NCI-H1105 treated with DMSO at 0.1 percent for 48 hours (cell line): ENCODE data around the gene SLC25A41.
A peak's percentile ranks its signal among the peaks of the same experiment; 100 is the strongest.

Experiments
- DNase-seq: peaks from one replicate; lab custom pipeline; 2025; lab: John Stamatoyannopoulos, UW

SLC25A41 gene

DNA sequence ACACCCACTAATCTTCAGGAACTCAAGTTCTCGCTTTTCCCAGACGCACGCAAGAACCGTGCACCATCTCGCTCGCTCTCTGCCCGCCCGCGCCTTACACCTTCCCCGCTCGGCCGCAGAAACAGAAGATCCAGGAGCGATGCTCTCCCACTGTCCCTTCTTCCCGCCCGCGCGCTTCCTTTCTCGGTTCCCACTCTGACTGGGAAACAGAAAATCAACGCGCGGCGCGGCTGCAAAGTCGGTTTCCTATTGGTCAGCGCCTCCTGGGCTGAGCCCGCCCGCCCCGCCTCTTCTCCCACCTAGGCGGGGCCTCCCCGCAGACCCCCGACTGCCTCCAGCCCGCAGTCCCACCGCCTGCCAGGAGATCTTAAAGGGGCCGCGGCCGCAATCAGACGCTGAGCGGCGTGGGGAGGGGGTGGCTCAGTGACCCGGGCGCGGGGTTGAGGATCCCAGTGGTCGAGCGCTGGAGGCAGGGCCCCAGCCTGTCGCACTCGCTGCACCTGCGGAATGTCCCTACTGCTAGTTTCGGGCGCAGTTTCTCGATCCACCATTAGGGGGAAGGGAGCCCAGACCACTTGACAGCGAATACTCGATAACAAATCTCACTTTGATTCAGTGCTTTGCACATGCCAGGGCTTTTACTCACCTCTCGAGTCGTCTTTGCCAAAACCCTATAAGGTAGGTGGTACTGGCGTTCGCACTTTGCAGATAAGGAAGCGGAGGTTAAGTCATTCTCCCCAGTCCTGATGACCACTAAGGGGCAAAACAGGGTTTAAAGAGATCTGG lies 26.7 kb upstream of the SLC25A41 start:
- DNase-seq, result peak; percentile 96

DNA sequence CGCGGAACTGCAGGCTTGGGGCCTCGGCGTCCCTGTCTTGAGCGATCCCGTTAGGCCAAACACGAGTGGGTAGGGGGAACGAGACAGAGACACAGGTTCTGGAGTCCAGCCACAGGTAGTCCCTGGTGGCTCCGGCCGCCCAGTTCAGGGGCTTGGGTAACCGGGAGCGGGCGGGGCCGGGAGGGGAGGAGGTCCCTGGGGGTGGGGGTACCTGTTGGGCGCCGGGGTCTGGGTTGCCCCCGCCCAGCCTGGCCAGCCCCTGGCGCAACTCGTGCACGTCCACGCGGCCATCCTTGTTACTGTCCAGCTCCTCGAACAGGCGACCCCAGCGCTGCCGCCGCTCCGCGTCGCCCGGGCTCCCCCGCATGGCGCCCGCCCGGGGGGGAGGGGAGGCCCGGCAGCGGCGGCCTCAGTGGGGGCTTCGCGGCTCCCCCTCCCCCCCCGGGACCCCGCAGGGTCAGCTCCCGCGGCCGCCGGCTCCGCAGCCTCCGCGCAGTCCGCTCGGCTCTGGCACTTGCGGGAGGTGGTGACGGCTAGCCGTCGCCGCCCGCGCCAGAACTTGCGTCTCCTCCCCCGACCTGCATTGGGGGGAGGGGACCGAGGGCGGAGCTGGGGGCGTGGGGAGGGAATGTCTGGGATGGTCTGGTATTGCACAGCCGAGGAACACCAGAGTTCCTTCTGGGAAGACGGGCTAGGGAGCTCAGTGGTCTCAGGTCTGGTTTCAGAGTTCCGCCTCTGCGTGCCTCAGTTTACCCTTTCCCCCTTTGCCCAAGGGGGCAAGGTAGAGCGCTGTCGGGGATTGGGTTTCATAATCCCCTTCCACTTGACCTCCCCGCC lies 25.9 kb upstream of the SLC25A41 start, which contains the start of gene SLC25A23:
TSS of gene SLC25A23 (minus strand) at position 531 of the 837 bp plus-strand sequence. CDS start at position 367, 164 bp downstream.
- peak; percentile 31 for DNase-seq

DNA sequence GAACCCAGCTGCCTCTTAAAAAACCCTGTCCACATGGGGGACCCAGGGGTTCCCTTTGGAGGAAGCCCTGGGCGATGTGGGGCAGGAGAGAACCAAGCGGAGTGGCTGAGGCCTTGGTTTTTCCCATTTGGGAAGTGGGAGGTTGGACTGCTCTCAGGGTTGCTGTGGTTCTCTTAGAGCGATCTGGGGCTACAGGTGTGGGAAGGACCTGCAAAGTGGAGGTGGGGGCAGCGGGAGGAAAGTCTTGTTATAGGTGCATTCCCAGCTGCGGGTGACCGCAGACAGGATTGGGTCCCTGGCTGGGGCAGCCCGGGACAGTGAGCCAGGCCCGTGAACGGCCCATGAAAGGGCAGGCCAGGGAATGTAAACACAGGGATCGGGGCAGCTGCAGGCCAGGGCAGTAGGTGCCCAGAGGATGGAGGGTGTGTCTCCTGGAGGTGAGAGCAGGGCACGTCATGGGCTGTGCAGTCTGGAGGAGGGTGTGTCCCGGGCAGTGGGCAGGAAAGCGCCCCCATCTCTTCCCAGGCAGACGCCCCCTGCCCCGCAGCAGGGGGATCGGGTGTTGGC lies 25.2 kb upstream of the SLC25A41 start:
- DNase-seq, result no peak

DNA sequence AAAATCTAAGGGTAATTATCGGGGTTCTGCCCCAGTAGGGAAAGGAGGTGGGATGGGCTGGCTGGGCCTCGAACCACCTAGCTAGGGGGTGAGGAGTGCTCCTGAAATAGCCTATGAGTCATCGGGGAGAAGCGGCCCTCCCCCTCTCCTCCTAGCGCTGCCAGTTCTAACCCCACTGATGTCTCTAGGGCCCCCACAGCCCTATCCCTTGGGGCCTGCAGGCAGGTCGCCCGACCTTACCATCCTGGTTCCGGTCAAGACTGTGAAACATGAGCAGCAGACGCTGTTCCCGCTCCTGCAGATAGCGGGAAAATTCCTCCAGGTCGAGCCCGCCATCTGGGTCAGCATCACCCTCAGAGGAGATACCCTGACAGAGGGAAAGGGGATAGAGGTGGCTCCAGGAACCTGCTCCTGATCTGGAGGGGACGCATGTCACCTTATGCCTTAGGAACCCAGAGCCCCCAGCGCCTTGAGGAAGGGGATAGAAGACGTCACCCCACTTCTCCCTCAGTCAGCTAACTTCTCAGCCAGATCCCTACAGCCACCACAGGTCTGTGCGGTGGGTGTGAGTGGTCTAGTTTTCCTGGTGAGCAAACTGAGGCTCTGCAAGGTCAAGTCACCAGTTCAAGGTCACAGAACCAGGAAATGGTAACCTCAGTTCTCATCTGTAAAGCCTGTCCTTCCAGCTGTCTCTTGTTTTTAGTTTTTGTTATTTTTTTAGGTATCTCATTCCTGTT lies 24.6 kb upstream of the SLC25A41 start:
- no peak for DNase-seq

DNA sequence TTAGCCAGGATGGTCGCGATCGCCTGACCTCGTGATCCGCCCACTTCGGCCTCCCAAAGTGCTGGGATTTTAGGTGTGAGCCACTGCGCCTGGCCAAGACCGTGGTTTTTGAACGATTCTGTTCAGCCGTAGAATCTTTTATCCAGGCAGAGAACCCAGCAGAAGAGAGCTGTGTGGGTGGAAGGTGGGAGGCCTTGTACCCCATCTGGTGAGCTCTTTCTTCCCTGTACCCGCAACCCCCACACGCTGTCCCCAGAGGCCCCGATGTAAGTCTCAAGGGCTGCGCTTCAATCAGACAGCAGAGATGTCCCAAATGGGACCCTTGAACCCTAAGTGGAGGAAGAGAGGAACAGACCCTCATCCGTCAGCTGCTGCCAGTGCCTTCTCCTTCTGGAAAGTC lies 22.4 kb upstream of the SLC25A41 start:
- no peak for DNase-seq

DNA sequence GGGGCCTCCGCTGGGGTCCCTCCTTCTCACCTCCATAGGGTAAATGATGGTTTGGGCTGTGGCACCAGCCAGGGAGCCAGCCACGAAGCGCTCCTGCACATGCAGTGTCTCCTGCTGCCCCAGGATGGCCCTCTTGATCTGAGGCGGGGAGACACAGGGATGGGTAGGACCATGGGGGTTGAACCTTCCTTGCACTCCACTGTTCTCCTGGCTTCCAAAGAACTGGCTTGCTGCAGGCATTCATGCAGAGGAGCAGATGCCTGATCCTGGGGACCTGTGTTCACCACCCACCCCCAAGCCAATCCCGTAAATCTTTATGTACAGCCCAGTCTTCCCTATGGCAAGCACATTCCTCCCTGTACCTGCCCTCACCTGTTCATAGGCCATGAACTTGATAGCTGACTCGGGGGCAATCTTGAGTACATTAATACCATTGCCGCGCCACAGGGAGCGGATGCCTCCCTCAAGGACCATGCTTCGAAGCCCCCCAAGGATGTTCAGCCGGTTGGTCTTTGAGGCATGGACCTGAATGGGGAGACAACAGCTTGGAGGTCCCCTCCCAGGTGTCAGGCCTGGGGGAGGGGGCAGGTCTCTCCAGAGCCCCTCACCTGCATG lies 20.5 kb upstream of the SLC25A41 start:
- no peak for DNase-seq

DNA sequence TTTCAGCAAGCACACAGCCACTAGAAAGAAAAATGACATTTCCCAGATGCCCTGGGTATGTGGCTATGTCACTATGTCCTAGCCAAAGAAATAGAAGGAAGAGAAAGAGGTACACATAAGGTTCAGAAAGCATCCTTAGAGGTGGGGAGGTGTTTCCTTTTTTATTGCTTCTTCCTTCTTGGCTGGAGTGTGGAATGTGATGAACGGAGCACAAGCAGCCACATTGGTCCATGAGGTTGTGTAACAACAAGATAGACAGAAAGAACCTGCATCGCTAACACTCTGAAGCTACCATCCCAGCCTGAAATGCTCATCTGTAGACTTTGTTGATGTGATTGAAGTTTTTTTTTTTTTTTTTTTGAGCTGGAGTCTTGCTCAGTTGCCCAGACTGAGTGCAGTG lies 19.3 kb upstream of the SLC25A41 start:
- no peak for DNase-seq

DNA sequence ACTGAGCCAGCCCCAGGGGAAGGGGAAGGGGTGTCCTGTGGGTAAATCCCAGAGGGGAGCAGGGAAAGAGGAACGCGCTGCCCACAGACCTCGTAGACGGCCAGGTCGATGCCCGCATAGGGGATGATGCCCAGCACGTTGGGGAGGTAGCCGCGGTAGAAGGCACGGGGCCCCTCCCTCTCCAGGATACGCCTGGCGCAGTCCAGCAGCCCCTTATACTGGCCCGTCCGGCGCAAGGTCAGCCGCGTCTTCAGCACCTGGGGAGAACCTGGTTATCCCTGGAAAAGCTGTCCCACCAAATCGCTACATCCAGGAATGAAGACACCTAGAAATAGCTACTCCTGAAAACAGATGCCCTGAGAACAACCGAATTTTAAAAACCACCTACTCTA lies 18.7 kb upstream of the SLC25A41 start:
- no peak for DNase-seq

DNA sequence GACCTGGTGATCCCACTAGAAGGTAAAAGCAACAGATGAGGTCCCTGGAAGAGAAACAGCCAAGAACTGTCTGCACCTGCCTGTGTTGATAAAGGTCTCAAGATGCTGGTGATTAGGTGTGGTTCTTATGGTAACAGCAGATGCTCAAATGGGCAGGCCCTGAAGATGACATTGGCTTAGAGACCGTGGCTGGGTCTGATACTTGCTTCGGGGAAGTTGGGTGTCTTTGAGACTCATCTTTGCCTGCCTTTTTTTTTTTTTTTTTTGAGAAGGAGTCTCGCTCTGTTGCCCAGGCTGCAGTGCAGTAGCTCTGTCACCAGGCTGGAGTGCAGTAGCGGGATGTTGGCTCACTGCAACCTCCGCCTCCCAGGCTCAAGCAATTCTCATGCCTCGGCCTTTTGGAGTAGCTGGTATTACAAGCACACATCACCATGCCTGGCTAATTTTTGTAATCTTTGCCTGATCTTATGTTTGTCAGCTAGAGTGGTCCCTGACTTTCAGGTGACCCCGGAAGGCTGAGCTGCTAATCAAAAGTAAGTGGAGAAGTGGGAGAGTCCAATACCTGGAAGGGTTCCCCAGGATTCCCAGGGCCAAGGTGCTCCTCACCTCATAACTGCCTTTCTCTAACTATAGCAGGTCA lies 18.1 kb upstream of the SLC25A41 start:
- DNase-seq, result no peak

DNA sequence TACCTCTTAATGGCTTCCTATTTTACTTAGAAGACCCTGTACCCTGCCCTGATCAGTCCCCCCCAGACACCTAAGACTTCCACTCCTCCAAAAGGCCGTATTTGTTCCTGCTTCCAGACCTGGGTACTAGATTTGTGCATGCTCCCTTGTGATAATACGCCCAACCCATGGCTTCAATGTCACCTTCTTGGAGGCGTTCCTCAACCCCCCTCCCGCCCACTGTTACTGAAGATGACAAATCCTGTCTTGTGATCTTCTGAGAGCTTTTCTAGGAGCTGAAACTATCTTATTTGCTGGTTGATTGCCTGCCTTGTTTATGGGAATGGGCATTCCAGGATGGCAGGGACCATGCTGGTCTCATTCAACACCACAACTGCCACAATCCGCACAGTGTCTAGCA lies 16.6 kb upstream of the SLC25A41 start:
- DNase-seq, result no peak

DNA sequence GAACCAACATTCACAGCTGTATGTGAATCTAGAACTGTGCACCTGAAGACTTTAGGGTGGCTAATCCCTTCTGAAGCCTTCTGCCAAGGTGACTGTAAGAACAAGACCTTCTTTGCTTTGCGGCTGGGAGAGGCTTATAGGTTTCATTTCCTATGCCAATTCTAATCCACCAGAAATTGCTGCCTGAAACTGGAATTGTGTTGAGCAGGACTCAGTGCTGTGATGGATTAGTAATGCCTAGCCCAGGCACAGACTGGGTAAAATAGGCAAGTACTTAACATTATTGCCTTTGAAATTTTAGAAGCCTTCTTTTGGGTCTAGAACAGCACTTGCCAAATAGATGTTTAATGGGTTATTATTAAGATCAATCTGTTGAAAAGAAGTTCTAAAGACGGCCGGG lies 14.5 kb upstream of the SLC25A41 start:
- DNase-seq, result no peak

DNA sequence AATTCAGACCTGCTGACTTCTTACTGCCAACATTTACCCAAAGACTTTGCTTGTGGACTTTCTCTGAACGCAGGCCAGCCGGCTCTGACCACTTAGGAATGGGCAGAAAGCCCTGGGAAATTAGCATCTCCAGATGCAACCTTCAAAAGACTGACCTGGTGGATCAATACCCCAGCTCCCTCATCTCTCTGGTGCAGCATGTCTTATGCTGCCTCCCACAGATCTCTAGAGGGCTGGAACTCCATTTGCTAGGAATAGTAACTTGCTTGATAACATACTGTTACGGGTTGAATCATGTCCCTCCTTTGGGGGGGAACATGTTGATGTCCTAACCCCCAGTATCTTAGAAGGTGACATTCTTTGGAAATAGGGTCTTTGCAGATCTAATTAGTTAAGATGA lies 12.9 kb upstream of the SLC25A41 start:
- no peak for DNase-seq

DNA sequence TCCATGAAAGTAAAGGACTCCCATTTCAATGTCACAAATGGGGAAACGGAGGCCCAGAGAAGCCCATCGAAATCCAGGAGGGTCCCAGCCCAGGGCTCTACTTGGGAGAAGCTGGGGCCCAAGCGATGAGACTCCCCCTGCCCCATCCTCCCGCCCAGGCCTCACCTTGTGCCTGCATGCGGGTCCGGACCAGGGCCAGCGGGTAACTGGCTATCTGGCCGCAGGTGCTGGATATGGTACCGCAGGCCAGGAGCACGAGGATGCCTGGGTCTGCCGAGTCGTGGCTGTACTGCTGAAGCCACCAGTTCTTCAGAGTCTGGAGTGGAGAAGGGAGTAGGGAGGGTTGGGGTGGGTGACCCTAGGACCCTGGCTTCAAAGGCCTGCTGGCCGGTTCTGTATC lies 10.4 kb upstream of the SLC25A41 start:
- DNase-seq, result no peak

DNA sequence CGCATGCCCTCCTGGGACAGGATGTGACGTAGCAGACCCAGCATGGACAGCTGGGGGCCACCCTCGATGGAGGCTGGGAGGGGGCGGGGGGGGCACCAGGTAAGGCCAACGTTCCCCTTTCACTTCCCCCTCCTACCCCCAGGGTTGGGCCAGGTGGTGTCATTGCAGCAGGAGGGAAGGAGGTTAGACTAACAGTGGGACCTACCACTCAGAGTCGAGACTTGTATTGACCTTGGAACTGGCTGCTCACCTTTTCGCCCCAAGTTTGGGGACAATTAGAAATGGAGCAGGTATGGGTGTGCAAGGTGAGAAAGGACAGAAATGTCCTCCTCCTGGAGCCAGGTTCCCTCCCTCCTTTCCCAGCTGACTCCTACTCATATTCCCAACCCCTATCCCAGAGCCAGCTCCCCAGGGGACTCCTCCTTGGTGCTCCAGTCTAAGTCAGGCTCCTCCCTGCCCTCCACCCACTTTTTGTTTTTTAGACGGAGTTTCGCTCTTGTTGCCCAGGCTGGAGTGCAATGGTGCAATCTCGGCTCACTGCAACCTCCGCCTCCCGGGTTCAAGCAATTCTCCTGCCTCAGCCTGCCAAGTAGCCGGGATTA lies 8.6 kb upstream of the SLC25A41 start:
- DNase-seq, result no peak

DNA sequence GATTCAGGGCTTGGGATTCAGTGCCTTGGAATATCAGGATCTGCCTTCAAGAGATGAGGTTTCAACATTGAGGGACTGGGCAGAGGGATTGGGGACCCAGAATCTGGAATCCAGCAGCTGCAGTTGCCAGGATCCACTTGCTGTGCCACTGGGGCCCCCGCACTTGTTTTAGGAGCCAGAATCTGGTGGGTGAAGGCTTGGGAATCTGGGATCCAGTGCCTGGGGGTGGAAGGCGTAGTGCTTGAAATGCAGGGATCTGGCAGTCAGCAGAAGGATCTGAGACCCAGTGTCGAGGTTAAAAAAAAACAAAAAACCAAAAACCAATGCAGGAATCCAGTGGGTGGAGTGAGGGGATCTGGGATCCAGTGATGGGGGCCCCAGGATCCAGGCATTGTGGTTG lies 7.3 kb upstream of the SLC25A41 start:
- no peak for DNase-seq

DNA sequence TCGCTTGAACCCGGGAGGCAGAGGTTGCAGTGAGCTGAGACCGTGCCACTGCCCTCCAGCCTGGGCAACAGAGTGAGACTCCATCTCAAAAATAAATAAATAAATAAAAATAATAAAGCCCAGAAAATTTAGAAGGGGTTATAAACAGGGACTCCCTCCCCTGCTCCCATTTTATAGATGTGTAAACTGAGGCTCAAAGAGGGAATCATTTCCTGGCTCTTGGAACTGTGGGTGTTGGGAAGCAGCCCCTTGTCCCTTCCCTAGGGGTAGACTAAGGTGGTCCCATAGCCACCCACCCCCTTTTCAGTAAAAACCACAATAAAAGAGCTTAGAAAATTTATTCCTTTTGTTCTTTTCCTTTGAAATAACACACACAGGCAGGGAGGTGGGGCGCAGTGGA lies 6.2 kb upstream of the SLC25A41 start:
- no peak for DNase-seq

DNA sequence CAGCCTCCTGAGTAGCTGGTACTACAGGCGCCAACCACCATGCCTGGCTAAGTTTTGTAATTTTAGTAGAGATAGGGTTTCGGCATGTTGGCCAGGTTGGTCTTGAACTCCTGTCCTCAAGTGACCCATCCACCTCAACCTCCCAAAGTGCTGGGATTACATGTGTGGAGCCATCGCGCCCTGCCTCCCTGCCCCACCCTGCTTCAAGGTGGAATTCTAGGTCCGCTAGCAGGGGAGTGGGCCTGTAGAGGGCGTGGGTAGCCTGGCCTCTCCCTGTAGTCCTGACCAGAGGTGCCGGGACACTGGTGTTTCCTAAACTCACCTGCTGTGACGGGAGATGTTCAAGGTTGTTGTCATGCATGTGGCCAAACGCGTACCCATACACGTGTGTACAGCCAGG lies 398 bp downstream of the SLC25A41 start:
- no peak for DNase-seq

DNA sequence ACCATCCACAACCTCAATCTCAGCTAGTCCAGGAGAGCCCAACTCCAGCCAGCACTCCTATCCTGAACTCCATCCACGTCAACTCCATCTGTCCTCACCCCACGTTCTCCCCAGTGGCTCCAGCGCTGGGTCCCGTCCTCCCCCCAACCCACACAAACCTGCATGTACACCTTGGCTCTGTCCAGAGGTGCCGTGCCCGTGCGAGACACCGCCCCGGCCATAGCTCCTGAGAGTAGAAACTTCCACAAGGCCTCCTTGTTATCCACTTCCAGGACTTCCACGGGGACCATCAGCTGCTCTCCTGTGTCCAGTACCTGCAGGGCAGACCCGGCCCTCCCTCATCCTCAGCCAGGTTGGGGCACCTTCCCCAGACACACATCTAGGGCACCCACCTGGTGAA lies 1.7 kb downstream of the SLC25A41 start:
- no peak for DNase-seq

DNA sequence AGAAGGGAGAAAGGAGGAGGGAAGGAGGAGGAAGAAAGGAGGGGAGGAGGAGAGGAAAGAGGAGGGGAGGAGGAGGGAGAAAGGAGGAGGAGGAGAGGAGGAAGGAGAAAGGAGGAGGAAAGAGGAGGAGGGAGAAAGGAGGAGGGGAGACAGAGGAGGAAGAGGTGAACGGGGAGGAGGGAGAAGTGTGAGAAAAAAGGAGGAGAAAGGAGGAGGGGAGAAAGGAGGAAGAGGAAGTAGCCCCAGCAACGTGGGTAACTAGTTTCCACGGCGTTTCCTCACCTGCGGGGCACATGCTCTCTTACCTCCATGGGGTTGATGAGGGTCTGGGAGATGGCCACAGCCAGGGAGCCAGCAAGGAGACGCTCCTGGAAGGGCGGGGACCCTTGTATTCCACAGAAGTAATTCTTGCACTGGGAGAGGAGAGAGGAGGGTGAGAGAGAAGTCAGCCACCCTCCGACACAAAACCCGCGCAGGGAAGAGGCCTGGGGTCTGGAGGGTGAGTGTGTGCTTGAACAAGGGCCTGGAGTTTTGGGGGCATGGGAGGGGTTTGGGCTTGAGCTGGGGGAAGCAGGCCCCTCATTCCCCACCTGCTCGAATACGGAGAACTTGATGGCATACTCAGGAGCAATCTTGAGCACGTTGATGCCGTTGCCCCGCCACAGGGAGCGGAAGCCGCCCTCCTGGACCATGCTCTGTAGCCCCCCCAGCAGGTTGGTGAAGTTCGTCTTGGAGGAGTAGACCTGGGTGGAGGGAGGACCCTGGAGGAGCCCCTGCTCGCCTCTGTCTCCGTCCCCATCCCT lies 3.9 kb downstream of the SLC25A41 start:
- no peak for DNase-seq
